Limb (tissue), 2 donors: ENCODE measurements around the gene PRR19.

Experiments
- DNase-seq, 2 donors: peaks; one replicate each; pipeline ENCODE4 v3.0.0-alpha.2; 2016; ENCODE audit errors: extremely low spot score in 2 of 2

The PRR19 gene

DNA sequence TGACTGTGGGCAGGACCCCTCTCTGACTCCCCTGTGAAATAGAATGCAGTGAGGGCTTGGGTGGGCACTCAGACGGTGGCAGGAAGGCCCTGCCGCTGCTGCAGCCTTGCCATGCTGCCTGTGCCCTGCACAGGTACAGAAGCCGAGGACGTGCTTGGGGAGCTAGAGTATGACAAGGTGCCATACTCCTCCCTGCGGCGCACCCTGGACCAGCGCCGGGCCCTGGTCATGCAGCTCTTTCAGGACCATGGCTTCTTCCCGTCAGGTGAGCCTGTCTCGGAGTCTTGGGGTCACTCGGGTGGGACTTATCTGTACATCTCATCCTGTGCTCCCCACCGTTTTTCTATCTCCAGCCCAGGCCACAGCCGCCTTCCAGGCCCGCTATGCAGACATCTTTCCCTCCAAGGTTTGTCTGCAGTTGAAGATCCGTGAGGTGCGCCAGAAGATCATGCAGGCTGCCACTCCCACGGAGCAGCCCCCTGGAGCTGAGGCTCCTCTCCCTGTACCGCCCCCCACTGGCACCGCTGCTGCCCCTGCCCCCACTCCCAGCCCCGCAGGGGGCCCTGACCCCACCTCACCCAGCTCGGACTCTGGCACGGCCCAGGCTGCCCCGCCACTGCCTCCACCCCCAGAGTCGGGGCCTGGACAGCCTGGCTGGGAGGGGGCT, 7.3 kb upstream of the PRR19 start:
- no peak for DNase-seq

DNA sequence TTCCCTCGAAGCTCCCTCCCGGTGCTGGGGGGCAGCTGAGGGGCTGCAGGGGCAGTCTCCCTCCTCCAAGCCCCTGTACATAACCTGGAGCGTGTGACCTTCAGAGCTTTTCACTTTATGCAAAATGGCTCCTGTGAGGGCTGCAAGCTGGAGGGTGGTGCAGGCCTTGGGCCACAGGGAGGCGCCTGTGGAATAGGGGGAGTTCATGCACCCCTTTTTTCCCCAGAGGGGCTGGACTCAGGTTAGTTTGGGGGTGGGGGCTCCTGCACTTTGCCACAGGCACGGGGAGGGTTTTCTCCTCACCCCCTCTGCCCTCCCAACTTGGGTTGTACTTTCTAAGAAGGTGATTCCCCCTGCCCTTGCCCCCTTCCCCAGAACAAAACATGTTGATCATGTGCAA, 6.6 kb upstream of the PRR19 start:
- no peak for DNase-seq

DNA sequence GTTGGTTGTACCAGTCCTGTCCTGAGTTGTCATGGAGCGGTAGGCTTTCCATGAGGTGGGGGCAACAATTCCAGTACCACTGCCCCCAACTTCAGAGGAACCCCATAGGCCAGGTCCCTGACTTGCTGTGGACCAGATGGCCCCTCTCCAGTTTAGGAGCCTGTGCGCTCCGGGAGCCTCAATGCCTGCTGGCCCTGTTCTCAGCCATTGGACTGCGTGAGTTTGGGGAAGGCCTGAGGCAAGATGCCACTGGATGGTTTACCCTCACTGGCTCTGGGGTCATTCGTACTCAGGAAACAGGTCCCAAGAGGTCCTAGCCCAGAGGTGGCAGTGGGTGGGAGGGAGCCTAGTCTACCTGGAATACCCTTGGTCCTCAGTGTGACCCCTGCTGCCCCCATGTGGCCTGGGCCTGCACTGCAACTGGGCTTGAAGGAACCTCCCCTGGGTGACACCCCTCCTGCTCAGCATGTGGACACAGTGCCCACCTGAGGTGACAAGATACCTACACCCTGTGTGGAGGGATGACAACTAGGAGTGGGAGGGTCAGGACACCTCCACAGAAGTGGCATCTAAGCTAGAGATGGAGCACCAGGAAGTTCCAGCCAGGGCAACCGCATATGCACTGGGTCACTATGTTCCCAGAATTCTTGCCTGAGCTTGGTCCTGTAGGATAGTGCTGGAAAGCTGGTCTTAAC, 6.0 kb upstream of the PRR19 start:
- peak; percentile 43 to 91 for DNase-seq

DNA sequence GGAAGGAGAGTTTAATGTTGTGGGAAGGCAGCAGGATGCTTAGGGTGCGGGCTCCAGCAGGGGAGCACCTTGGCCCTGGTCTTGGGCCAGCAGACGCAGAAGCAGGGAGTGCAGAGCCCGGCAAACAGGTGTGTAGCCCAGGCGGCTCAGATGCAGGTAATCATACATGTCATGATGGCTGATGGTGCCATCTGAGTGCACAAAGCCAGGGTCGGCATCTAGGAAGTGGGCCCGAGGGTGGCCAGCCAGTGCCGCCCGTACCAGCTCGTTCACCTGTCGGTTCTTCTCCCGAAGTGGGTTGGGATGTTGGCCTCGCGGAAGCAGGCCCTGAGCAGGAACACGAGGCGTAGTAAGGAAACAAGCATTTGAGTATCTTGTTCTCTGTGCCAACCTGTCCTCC, 4.9 kb upstream of the PRR19 start:
- DNase-seq, result no peak

DNA sequence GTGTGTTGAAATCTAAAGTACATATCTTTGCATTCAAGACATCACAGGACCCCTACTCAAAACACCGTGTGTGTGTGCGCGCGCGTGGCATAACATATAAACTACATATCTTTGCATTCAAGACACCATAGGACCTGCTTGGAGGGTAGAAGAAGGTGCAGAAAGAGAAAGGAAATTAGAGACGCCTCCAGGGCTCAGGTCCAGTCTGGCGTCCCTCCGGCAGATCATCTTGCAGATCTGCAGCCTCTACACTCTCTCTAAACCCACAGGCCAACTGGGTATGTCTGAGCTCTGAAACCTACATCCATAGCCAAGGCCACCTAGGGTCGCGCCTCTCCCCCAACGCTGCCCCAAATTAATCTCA, 1.2 kb downstream of the PRR19 start:
- no peak for DNase-seq

DNA sequence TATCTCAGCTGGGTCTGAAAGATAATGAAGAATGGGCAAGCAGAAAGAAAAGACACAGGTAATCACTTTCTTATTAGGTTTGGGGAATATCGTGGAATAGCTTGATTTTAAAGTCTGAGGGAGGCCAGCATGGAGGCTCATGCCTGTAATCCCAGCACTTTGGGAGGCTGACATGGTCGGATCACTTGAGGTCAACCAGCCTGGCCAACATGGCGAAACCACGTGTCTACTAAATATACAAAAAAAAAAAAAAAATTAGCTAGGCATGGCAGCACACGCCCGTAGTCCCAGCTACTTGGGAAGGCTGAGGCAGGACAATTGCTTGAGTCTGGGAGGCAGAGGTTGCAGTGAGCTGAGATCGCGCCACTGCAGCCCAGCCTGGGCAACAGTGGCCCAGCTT, 1.9 kb downstream of the PRR19 start:
- no peak for DNase-seq

DNA sequence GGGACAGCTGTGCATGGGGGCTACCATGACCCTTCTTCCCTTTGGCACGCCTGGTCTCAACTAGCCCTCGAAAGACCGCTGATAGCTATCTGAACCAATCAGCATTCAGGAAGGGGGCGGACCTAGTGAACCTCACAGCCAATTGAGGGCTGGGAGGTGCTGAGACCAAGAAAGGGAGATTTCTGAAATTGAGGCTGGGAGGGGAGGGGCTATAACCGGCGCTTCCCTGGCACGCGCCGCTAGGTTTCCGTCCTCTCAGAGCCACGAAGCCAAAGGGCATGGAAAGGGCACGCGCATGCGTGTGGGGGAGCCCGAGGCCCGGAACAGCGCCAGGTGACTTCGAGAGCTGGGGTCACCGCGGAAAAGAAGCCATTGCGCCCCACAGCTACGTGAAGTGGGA, 4.7 kb downstream of the PRR19 start:
- DNase-seq, result no peak

DNA sequence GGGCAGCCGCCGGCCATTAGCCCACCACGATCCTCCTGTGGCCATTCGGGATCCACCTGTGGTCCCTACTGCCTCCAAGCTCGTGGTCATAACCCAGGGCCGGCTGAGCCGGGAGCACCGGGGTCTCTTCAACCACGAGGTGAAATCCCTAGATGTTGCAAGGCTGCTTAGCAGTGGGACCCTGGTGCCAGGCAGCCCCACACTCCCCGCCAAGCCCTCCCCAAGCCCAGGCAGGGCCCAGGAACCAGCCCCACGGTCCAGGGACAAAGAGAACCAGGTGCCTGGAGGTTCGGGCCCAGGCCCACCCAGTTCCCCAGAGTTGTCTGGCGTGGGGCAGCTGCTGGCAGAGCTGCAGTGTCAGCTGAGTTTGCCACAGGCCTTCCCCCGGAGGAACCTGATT, 7.8 kb downstream of the PRR19 start:
- DNase-seq, result no peak

DNA sequence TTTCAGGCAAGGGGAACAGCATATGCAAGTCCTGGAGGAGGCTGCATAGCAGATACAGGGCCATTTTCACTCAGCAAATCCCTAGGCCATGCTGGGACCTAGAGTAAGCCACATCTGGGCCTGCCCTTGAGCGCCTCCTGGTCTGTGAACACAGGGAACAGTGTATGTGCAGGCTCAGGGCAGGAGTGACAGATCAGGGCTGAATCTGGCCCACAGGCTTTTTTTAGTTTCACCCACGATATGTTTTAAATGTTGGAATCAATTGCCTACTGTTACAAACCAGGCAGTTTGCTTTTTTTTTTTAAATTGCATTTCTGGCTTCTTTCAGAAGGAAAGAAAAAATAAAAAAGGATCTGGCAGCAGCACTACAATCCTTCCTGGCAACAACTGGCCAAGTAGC, 9.7 kb downstream of the PRR19 start:
- DNase-seq, result no peak

DNA sequence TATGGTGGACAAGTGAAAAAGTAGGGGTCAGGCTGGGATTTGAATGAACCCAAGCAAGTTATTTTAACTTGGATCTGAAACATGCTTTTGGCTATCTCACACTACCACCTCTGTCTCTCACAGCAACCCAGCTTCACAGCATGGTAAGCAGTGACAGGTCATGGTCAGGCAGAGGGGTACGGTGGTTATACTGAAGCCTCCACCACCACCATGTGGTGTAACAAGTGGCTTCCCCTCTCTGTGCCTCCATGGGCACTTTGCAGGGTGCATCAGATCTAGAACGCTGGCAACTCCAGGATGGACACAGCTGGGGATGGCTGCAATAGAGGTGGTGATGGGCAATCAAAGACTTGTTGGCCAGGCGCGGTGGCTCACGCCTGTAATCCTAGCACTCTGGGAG, 10.4 kb downstream of the PRR19 start:
- DNase-seq, result no peak

DNA sequence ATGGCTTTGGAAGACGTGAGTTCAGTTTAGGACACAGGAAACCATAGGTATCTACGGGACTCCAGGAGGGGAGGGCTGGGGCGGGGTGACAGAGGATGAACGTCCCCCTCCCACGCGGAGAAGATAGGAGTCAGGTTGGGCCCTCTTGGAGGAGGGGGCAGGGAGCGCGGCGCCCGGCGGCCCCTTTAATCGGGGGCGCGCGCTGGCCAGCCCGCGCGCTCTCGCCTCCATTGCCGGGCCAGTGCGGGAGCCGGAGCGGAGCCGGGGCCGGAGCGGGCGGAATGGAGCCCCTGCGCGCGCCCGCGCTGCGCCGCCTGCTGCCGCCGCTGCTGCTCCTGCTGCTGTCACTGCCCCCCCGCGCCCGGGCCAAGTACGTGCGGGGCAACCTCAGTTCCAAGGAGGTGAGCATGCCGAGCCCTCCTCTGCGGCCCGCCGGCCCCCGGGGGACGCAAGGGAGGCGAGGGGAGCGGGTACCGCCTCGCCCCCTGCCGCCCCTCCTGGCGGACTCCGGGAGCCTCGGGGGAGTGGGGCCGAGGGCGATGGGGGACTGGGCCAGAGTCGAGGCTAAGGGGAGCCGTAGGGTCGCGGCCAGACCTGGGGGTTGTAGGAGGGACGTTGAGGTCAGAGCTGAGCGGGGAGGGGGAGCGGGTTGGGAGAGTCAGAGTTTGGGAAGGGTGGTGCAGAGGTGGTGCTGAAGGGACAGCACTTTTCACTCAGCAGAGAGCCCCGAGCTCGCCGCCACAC, 11.3 kb downstream of the PRR19 start, which contains the start of gene TMEM145:
Gene TMEM145 (plus strand): TSS at position 214 of the 744 bp plus-strand sequence. CDS start 68 bp downstream, at position 282.
- DNase-seq, result peak; percentile 54 to 80

DNA sequence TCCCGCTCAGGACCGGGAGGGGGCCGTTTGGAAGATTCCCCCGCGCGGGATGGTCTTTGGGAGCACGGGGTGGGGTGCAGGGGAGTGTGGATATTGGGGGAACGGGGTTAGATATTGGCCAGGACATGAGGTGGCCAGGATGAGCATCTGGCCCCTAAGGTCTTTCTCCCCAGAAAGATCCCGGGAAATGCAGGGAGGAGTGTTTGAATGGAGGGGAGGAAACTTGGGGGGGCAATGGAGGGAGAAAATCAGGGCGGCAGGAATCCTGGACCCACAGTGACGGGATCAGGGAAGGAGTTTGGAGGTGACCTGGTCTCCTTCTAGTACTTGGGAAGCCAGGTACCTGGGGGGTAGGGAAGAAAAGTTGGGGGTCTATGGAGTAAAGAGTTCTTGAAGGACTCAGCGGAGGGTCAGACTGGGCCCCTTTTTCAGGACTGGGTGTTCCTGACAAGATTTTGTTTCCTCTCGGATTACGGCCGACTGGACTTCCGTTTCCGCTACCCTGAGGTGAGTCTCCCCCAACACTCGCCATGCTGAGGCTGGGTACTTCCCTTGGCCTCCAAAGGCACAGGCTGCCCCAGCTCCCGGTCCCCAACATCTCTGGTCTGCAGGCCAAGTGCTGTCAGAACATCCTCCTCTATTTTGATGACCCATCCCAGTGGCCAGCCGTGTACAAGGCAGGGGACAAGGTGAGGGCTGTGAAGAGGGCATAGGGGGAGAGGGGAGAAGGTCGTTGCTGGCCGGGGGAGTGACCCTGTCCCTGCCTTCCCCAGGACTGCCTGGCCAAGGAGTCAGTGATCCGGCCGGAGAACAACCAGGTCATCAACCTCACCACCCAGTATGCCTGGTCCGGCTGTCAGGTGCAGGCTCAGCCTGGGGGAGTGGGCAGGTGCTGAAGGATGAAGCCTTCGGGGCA, 12.2 kb downstream of the PRR19 start:
- DNase-seq, result no peak

DNA sequence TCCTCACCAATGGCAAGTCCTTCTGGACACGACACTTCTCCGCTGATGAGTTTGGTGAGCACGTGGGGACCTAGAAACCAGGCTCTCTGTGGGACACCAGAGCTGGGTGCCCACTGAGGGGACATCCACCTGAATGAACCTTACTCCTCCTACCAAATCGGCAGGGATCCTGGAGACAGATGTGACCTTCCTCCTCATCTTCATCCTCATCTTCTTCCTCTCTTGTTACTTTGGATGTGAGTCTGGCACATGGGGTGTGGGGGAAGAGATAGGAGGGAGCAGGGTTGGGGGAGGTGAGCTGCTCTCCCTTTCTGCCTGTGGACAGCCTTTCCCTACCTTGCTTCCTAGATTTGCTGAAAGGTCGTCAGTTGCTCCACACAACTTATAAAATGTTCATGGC, 13.1 kb downstream of the PRR19 start:
- no peak for DNase-seq

DNA sequence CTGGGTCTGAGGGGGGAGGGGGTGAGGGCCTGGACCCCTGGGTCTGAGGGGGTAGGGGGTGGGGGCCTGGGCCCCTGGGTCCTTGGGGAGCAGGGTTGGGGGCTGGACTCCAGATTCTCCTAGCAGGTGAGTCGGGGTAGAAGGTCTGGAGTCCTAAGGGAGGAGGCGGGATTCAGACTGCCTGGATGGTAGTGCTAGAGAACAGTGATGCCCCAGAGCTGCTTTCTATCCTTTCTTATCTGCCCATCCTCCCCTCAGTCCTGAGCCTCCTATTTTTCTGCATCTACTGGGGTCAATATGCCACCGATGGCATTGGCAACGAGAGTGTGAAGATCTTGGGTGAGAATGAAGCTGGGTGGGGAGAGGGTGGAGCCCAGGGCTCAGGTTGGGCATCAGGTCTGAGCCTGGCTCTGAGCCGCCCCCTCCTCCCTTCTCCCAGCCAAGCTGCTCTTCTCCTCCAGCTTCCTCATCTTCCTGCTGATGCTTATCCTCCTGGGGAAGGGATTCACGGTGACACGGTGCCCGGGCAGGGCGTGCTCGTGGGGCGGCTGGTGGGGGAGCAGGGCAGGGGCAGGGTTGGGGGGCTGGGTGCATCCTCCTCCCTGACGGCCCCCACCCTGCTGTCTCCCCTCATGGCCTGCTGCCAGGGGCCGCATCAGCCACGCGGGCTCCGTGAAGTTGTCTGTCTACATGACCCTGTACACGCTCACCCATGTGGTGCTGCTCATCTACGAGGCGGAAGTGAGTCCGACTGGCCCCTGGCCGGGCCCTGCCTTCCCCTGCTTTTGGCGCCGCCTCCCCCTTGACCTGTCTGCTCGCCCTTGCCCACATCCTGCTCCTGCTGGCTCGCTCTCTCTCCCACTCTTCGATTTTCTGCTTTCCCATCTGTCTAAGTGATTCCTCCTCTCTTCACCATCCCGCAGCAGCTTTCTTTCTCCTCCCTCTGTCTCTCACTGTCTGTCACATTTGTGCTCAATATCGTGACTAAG, 14.6 kb downstream of the PRR19 start:
- DNase-seq, result no peak

DNA sequence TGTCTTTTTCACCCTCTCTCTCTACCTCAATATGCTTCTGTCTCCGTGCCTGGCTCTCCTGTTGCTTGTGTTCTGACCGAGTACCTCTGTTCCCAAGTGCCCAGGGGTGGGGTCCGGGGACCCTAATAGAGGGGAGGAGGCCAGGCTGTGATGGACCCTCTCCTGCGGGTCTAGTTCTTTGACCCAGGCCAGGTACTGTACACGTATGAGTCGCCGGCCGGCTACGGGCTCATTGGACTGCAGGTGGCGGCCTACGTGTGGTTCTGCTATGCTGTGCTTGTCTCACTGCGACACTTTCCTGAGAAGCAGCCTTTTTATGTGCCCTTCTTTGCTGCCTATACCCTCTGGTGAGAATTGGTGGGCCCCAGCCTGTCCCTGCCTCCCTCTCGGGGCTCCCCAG, 15.6 kb downstream of the PRR19 start:
- DNase-seq, result no peak

DNA sequence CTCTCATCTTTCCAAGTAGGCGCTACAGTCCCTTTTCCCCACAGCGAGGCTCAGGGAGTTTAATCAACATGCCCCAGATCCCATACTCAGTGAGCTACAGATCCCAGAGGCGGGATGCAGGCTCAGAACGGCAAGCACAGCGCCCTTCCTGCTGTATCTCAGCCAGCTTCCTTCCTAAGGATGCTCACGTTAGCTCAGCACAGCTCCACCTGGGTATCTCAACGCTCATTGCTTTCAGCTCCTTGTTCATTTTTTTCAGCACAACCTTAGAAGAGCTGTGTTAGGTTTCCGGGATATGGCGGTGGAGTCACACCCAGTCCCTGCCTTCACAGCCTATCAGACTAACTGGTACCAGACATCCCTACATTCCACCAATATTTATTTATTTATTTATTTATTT, 20.4 kb downstream of the PRR19 start:
- no peak for DNase-seq

DNA sequence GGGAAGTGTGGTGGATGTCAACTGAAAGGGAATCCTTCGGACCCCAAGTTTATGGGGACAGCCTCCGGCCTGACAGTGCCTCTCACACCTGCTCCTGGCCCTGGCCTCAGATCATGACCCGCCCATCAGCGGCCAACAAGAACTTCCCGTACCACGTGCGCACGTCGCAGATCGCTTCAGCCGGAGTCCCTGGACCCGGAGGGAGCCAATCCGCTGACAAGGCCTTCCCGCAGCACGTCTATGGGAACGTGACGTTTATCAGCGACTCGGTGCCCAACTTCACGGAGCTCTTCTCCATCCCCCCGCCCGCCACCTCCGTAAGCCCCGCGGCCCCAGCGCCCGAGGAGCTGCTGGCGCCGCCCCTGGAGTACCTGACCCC, 21.5 kb downstream of the PRR19 start:
- DNase-seq, result peak in 1 of 2 donors; percentile 40

DNA sequence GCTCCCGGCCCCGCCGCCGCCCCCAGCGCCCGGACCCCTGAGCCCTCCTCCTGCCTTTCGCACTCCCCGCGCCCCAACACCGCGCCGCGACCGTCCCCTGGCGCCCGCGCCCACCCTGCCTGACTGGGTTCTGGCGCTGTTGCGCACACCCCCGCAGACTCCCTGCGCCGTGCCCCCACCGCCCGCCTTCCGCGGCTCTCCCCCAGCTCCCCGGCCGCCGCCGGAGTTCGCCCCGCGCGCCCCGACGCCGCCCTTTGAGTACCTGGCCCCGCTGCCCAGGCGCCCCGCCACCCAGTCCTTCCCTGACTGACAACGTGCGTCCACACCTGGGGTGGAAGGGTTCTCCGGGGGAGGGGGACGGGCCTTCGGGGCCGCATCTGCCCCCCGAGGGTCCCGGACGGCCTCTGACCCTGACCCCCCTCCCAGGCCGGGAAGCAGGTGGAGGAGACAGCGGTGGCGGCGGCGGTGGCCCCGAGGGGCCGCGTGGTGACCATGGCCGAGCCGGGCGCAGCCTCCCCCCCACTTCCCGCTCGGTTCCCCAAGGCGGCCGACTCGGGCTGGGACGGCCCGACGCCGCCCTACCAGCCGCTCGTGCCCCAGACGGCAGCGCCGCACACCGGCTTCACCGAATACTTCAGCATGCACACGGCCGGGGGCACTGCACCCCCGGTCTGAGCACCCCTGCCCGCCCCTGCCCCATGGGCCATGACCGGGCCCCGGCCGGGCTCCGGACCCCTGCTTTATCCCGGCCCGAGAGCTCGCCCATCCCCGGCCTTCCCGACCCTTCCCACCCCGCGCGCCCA, 22.1 kb downstream of the PRR19 start:
- peak in 1 of 2 donors; percentile 52 for DNase-seq

DNA sequence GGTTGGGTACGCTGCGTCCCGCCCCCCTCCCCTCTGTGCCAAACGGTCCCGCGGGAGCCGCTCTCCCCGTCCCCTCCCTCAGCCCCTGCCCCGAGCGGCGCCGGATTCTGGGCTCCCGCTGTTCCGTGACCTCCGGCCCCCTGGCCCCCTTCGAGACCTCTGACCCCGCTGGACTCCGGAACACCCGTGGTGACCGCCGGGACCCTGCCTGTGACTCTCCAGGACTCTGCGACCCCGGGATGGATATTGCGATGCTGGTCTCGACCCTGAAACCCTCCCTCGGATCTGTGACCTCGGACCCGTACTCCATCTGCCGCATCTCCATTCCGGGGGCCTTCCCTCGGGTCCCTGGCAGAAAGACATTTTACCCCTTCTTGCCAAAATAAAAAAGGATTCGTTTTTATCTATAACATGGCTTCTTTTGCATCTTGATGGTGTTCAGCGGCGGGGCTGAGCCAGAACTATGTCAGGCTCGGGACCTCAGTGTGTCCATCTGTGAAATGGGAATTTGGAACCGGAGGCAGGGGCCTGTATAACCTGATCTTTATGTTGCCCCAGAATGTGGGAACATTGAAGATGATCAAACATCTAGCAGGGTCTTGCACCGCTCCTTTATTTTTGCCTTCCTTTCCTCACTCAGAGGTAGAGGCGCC, 22.8 kb downstream of the PRR19 start:
- DNase-seq, result no peak
